ENCODE measurements around the gene GATD1. TPM values are rescaled to one million over a fixed set of nuclear protein-coding genes. Genes with fewer than 3 reads are reported as not detected.

The GATD1 gene
- total and polyA plus RNA-seq, 4 donors = 22.1 to 63.1 (median 39.1) TPM

DNA sequence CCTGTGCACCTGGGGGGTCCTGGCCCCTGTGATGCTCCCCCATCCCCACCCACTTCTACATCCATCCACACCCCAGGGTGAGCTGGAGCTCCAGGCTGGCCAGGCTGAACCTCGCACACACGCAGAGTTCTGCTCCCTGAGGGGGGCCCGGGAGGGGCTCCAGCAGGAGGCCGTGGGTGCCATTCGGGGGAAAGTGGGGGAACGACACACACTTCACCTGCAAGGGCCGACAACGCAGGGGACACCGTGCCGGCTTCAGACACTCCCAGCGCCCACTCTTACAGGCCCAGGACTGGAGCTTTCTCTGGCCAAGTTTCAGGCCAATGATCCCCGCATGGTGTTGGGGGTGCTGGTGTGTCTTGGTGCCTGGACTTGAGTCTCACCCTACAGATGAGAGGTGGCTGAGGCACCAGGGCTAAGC is 50.0 kb downstream of the GATD1 start:
- Histone ChIP-seq H3K4me1 (ENCODE audit: control insufficient read depth in 5 of 5, insufficient read depth in 5 of 5, low read length in 5 of 5) (peaks cover 0 to 12% (median 0%) of the 10 kb centered on the region in 5 donors), H3K9me3 (ENCODE audit: control insufficient read depth in 4 of 4, insufficient read depth in 3 of 4, low read length in 3 of 4) (no peaks in the 10 kb centered on the region), H3K4me3 (no peak overlapping the region), H3K27ac (ENCODE audit: low read depth in 1 of 2, low read length in 1 of 2) (peak overlapping the region in 1 of 2 donors; percentile 15), H3K27me3 (ENCODE audit: control insufficient read depth in 3 of 3, insufficient read depth in 3 of 3, low read length in 2 of 3) (peaks cover 0 to 8% (median 6%) of the 10 kb centered on the region in 3 donors), H3K36me3 (ENCODE audit: control insufficient read depth in 4 of 4, insufficient read depth in 4 of 4, low read length in 4 of 4) (peaks cover 0 to 15% (median 0%) of the 10 kb centered on the region in 4 donors), H3K9ac (ENCODE audit: insufficient read depth in 1 of 2, low read length in 2 of 2) (no peak overlapping the region)
- WGBS, 2 donors = 90 to 94% methylated on average over 12 of the region's 12 CpGs
- no peak for DNase-seq
- no peak for TF ChIP-seq CTCF (IDR thresholded peaks at IDR 0.05; ENCODE audit: control extremely low read depth, extremely low read depth)
- ATAC-seq (ENCODE audit: insufficient read depth, low FRiP score) = no peak

- Histone ChIP-seq H3K4me3 (no peak overlapping the region), H3K9ac (ENCODE audit: insufficient read depth in 1 of 2, low read length in 2 of 2) (no peak overlapping the region), H3K27me3 (ENCODE audit: control insufficient read depth in 3 of 3, insufficient read depth in 3 of 3, low read length in 2 of 3) (peaks cover 0 to 14% (median 11%) of the 10 kb centered on the region in 3 donors), H3K27ac (ENCODE audit: low read depth in 1 of 2, low read length in 1 of 2) (peak overlapping the region in 1 of 2 donors; percentile 22), H3K4me1 (ENCODE audit: control insufficient read depth in 5 of 5, insufficient read depth in 5 of 5, low read length in 5 of 5) (peaks cover 0 to 12% (median 0%) of the 10 kb centered on the region in 5 donors), H3K9me3 (ENCODE audit: control insufficient read depth in 4 of 4, insufficient read depth in 3 of 4, low read length in 3 of 4) (no peaks in the 10 kb centered on the region), H3K36me3 (ENCODE audit: control insufficient read depth in 4 of 4, insufficient read depth in 4 of 4, low read length in 4 of 4) (peaks cover 0 to 17% (median 0%) of the 10 kb centered on the region in 4 donors)
- peak; percentile 51 to 76 (median 73) for DNase-seq
- 12 to 31% methylated on average over 52 to 61 of the region's 61 CpGs for WGBS, 2 donors
- peak; percentile 2 for ATAC-seq (ENCODE audit: insufficient read depth, low FRiP score)
- TF ChIP-seq CTCF (IDR thresholded peaks at IDR 0.05; ENCODE audit: control extremely low read depth, extremely low read depth) = no peak
Observed at GRCh38 chr11:726278-727220, 50.7 kb downstream of the GATD1 start.

- peaks cover 0 to 12% (median 0%) of the 10 kb centered on the region in 5 donors for H3K4me1 ChIP-seq (ENCODE audit: control insufficient read depth in 5 of 5, insufficient read depth in 5 of 5, low read length in 5 of 5)
- no peak overlapping the region for H3K4me3 ChIP-seq
- WGBS, 2 donors = 11 to 27% methylated on average over 27 to 53 of the region's 53 CpGs
- peaks cover 0 to 20% (median 0%) of the 10 kb centered on the region in 4 donors for H3K36me3 ChIP-seq (ENCODE audit: control insufficient read depth in 4 of 4, insufficient read depth in 4 of 4, low read length in 4 of 4)
- DNase-seq (no peak), ATAC-seq (ENCODE audit: insufficient read depth, low FRiP score) (no peak)
- H3K9me3 ChIP-seq (ENCODE audit: control insufficient read depth in 4 of 4, insufficient read depth in 3 of 4, low read length in 3 of 4) = no peaks in the 10 kb centered on the region
- no peak overlapping the region for H3K9ac ChIP-seq (ENCODE audit: insufficient read depth in 1 of 2, low read length in 2 of 2)
- H3K27me3 ChIP-seq (ENCODE audit: control insufficient read depth in 3 of 3, insufficient read depth in 3 of 3, low read length in 2 of 3) = peaks cover 0 to 18% (median 11%) of the 10 kb centered on the region in 3 donors
- no peak for TF ChIP-seq CTCF (IDR thresholded peaks at IDR 0.05; ENCODE audit: control extremely low read depth, extremely low read depth)
- no peak overlapping the region for H3K27ac ChIP-seq (ENCODE audit: low read depth in 1 of 2, low read length in 1 of 2)
Observed at GRCh38 chr11:725624-726202, 51.6 kb downstream of the GATD1 start.

Measured in lung (tissue), 12 donors.